GM19023 (cell line): Measurements from ENCODE around the gene ZC3H10.

Source experiments
- ATAC-seq: cut with Tn5 transposase; IDR thresholded peaks from one replicate; pipeline ENCODE4 v1.9.1; 2021; ENCODE audit warnings: mild to moderate bottlenecking, moderate library complexity; ENCODE audit not compliant: unreplicated experiment

The ZC3H10 gene

DNA sequence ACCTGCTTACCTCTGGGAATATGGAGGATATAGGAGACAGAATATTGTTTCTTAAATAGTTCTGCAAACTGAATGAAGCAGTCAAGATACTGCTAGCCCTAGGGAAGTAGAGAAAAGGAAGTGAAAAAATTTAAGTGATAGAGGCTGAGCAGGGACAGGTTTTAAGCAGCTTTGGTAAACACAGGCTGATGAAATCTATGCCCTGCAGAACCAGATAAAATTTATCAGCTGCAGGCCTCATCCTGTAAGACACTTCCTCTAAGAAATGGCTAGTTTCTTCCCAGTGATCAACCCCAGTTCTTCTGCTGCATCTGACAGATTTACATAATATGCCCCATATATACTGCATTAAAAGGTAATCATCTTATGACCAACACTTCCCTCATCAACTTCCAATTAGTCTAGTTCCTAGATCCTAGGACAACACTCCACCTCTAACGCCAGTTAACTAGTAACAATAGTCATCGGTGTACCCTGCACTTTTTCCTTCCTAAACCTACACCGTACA, 8.7 kb downstream of the ZC3H10 start:
- ATAC-seq, result no peak

- ATAC-seq, result no peak
Observed at GRCh38 chr12:56127485-56127887, 9.4 kb downstream of the ZC3H10 start.

DNA sequence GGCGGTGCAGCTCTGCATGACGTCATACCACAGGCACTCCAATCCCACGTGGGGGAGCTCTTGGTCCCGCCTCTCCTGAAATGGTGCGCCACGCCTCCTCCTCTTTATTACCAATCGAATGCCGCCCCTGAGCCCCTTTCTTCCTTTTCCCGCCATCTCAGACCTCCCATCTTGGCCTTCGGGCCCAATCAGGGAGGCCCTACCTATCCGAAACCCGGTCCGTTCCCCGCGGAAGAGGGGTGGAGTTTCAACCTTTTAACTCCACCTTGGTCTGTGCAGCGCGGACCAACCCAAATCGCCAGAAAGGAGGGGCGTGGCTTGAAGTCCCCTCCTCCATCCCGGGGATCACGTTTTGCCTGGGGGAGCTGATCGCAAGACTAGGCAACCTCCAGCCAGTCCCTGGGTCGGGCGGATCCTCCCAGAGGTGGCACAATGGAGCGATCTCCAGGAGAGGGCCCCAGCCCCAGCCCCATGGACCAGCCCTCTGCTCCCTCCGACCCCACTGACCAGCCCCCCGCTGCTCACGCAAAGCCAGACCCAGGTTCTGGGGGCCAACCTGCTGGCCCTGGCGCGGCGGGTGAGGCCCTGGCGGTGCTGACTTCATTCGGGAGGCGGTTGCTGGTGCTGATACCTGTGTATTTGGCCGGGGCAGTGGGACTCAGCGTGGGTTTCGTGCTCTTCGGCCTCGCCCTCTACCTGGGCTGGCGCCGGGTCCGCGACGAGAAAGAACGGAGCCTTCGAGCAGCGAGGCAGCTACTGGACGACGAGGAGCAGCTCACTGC, 10.0 kb downstream of the ZC3H10 start, which contains the start of gene ESYT1:
ESYT1 (plus strand) TSS at position 380 of the 782 bp plus-strand sequence; CDS start at position 433, 53 bp downstream.
- ATAC-seq, result peak; percentile 91

- ATAC-seq, result no peak
Observed at GRCh38 chr12:56128670-56129205, 10.7 kb downstream of the ZC3H10 start.

DNA sequence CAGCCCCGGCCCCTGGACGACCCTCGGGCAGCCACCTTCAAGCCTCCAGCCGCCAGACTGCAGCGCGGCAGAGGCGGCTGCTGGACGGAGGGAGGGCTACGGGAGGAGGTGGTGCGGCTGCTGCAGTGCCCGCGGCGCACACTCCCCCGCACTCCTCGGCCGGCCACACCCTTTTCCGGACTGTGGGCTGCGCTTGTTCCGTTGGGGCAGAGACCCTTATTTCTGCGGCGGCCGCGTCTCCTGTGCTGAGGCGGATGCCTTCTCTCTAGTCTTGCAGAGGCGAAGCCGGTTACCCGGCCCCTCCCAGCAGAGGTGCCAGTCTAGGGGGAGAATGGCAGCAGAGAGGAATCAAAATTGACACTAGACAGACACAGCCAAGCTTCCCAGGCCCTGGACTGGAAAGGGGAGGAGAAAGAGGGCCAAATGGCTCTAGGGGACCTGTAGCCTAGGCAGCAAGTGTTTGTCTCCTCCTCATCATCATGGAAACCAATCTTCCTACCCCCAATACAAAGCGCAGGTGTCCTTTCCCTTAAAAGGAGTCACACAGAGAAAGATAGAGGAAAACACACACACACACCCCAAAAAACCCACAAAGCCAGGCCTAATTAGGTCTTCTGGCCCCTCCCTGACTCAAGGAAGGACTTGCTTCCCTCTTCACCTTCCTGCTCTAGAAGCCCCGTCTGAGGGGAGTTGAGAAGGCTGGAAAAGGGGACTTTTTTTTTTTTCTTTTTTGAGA, 11.3 kb downstream of the ZC3H10 start:
- peak; percentile 24 for ATAC-seq

DNA sequence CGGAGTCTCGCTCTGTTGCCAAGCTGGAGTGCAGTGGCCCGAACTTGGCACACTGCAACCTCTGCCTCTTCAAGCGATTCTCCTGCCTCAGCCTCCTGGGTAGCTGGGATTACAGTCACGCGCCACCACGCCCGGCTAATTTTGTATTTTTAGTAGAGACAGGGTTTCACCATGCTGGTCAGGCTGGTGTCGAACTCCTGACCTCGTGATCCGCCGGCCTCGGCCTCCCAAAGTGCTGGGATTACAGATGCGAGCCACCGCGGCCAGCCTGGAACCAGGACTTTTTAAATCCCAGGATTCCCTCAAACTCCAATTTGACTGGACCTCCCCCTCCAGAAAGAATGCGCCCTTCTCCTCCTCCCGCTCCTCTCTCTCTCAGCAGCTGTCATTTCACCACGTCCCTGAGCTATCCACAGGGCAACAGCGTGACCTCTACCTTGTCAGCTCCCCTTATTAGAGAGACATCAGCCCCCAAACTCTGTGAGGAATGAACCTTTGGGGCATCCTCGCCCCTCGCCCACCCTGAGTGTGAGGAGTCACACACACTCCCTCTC, 12.0 kb downstream of the ZC3H10 start:
- ATAC-seq, result no peak

DNA sequence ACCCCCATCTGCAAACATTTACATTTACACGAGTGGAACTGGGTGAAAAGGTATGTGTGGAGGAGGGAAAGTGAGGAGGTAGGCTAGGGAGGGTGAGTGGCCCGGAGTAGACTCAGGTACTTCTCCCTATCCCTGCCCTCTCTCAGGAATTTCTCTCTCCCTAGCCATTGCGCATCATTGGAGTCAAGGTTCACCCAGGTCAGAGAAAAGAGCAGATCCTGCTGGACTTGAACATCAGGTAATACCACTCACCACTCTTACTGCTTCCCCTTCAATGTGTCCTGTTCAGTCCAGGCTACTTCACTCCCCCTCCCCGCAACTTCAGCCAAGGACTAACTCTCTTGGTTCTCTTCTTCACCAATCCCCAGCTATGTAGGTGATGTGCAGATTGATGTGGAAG, 12.8 kb downstream of the ZC3H10 start:
- no peak for ATAC-seq

- no peak for ATAC-seq
Observed at GRCh38 chr12:56134897-56135296, 16.8 kb downstream of the ZC3H10 start.

DNA sequence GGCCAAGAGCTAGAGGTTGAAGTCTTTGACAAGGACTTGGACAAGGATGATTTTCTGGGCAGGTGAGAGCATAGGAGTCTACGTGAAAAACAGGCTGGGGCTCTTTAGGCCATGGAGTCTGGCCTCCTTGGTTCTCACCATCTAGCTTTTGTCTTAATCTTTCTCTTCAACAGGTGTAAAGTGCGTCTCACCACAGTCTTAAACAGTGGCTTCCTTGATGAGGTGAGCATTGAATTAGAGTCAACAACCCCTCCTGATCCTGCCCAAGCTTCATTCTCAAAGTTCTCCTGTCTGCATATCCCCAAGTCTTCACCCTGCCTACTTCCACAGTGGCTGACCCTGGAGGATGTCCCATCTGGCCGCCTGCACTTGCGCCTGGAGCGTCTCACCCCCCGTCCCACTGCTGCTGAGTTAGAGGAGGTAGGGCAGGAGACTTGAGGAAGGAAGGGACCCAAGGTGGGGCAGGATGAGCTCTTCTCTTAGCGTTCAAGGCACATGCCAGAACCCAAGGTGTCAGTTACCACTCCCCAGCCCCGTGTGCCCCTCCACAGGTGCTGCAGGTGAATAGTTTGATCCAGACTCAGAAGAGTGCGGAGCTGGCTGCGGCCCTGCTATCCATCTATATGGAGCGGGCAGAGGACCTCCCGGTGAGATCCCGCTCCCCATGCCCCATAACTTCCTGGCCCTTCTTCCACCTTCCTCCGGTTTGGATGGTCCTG, 19.9 kb downstream of the ZC3H10 start:
- no peak for ATAC-seq

GRCh38 chr12:56141946-56142784, 24.1 kb downstream of the ZC3H10 start:
- no peak for ATAC-seq

DNA sequence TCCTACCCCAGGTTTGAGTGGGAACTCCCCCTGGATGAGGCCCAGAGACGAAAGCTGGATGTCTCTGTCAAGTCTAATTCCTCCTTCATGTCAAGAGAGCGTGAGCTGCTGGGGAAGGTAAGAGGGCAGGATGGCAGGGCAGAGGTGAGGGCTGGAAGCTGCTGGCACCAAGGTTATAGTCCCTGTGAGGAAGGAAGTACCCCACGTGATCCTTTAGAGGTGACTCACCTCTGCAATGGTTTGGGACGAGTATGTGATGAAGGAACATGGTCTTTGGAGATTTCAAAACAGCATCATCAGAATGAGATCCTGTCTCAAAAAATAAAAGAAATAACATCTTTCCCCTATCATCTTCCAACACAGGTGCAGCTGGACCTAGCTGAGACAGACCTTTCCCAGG, 25.2 kb downstream of the ZC3H10 start:
- ATAC-seq, result no peak

GRCh38 chr12:56143870-56144269, 25.8 kb downstream of the ZC3H10 start:
- no peak for ATAC-seq

GRCh38 chr12:56145217-56145616, 27.2 kb downstream of the ZC3H10 start:
- no peak for ATAC-seq

DNA sequence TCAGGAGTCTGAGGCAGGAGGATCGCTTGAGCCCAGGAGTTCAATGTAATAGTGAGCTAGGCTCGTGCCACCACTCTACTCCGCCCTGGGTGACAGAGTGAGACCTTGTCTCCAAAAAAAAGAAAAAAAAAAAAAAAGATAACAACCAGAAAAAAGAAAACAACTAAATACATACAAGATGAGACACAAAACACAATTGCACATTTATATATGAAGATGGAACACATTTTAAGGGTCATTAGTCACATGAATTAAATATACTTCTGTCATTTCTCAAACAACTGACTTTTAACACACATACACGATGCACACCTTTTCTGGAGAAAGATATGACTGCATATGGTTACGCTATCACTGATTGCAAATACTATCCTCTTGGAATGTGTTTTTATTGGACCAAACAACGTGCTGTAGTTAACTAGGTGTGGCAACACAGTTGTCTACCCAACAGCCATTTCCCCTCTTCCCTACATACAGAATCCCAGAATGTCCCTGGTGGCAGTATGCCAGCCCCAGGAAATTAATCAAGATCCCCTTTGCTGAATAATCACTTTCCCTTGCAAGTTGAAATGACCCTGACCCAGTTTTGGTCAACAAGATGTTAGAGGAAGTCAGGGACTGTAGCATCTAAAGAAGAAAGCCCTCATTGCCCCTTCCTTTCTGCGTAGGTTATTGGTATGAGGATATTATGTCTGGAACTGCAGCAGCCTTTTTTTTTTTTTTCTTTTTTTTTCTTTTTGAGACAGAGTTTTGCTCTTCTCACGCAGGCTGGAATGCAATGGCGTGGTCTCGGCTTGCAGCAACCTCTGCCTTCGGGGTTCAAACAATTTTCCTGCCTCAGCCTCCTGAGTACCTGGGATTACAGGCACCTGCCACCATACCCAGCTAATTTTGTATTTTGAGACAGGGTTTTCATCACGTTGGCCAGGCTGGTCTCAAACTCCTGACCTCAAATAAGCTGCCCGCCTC, 28.7 kb downstream of the ZC3H10 start:
- no peak for ATAC-seq

- ATAC-seq, result no peak
Observed at GRCh38 chr12:56150563-56150962, 32.5 kb downstream of the ZC3H10 start.

- ATAC-seq, result peak; percentile 44
Observed at GRCh38 chr12:56151672-56152131, 33.6 kb downstream of the ZC3H10 start.

GRCh38 chr12:56152132-56152755, 34.2 kb downstream of the ZC3H10 start, which contains the start of gene MYL6B:
MYL6B (plus strand) TSS chr12:56152587; CDS start chr12:56153919, 1,332 bp downstream.
- peak; percentile 84 for ATAC-seq
